Brain microvascular endothelial cell (primary cell): ENCODE data around the gene NFE2L3.

Source experiments
- DNase-seq: peaks from one replicate; pipeline ENCODE4 v3.0.0-alpha.2; 2020
- H3K27ac ChIP-seq: fragments of 250-450 bp; sonication (Bioruptor Pico); 2 replicates; pipeline ENCODE4 v1.5.1; 2020; ENCODE audit warnings: mild to moderate bottlenecking, moderate library complexity
- H3K27me3 ChIP-seq: fragments of 250-450 bp; sonication (Bioruptor Pico); replicated peaks from 2 replicates; pipeline ENCODE4 v1.5.1; 2020; ENCODE audit warnings: mild to moderate bottlenecking
- H3K36me3 ChIP-seq: fragments of 250-450 bp; sonication (Bioruptor Pico); replicated peaks from 2 replicates; pipeline ENCODE4 v1.5.1; 2020; ENCODE audit warnings: mild to moderate bottlenecking
- H3K4me3 ChIP-seq: 2 replicates; pipeline ENCODE4 v1.5.1; 2011; ENCODE audit warnings: low read depth, mild to moderate bottlenecking, control low read depth, low read length, moderate library complexity
- CTCF ChIP-seq: IDR thresholded peaks from 2 replicates; pipeline ENCODE4 v1.5.1; 2011; ENCODE audit warnings: low read depth, mild to moderate bottlenecking, moderate library complexity, low read length, control low read depth, inconsistent platforms; ENCODE audit errors: missing control alignments
- in situ Hi-C: cut with HindIII; loops from 2 replicates; pipeline ENCODE4 v1.10.0; 2017; ENCODE audit warnings: low sequenced_read_pairs, low pct_ligation_motif_present

The NFE2L3 gene

GRCh38 chr7:26131056-26131589, 20.9 kb upstream of the NFE2L3 start:
- H3K4me3 ChIP-seq = no peak overlapping the region
- in situ Hi-C loops = no loop called here
- H3K36me3 ChIP-seq = no peaks in the 10 kb centered on the region

GRCh38 chr7:26135076-26135475, 16.9 kb upstream of the NFE2L3 start:
- TF ChIP-seq CTCF = no peak
- Histone ChIP-seq H3K36me3 (no peaks in the 10 kb centered on the region), H3K27me3 (no peaks in the 10 kb centered on the region), H3K4me3 (no peak overlapping the region), H3K27ac (no peak overlapping the region)
- no peak for DNase-seq
- in situ Hi-C loops = no loop called here

More at GRCh38 chr7:26131056-26131589, 20.9 kb upstream of the NFE2L3 start:
- Histone ChIP-seq H3K27ac (no peak overlapping the region), H3K27me3 (no peaks in the 10 kb centered on the region)
- no peak for DNase-seq
- TF ChIP-seq CTCF = no peak

- no peaks in the 10 kb centered on the region for H3K27me3 ChIP-seq
- TF ChIP-seq CTCF = no peak
- H3K36me3 ChIP-seq = no peaks in the 10 kb centered on the region
- H3K27ac ChIP-seq = no peak overlapping the region
- H3K4me3 ChIP-seq = no peak overlapping the region
- in situ Hi-C loops = no loop called here
- no peak for DNase-seq
Observed at GRCh38 chr7:26135551-26135950, 16.4 kb upstream of the NFE2L3 start.

- no peaks in the 10 kb centered on the region for H3K36me3 ChIP-seq
- in situ Hi-C loops = no loop called here
- no peak for DNase-seq
- no peak overlapping the region for H3K27ac ChIP-seq
- no peaks in the 10 kb centered on the region for H3K27me3 ChIP-seq
- TF ChIP-seq CTCF = no peak
- no peak overlapping the region for H3K4me3 ChIP-seq
Observed at GRCh38 chr7:26136831-26137230, 15.2 kb upstream of the NFE2L3 start.

GRCh38 chr7:26140380-26140779, 11.6 kb upstream of the NFE2L3 start:
- no peaks in the 10 kb centered on the region for H3K27me3 ChIP-seq
- H3K27ac ChIP-seq = no peak overlapping the region
- H3K36me3 ChIP-seq = no peaks in the 10 kb centered on the region
- TF ChIP-seq CTCF = no peak
- H3K4me3 ChIP-seq = no peak overlapping the region
- in situ Hi-C loops = no loop called here
- DNase-seq = no peak

GRCh38 chr7:26141077-26141476, 10.9 kb upstream of the NFE2L3 start:
- Histone ChIP-seq H3K27ac (no peak overlapping the region), H3K36me3 (no peaks in the 10 kb centered on the region), H3K4me3 (no peak overlapping the region), H3K27me3 (no peaks in the 10 kb centered on the region)
- in situ Hi-C loops = no loop called here
- no peak for DNase-seq
- no peak for TF ChIP-seq CTCF
